Endothelial cell of umbilical vein (primary cell): ENCODE results near the gene RELL1. TPM values are rescaled to one million over a fixed set of nuclear protein-coding genes. Genes with fewer than 3 reads are reported as not detected.

Source experiments
- BruUV-seq: library from RNA; stranded (reverse); fragments of 400-500 nt; replicated peaks from 2 replicates; lab custom pipeline; 2021; lab: Mats Ljungman, UMichigan
- CTCF ChIA-PET: fragments of 300-600, 350-600 bp; sonication (Branson Sonifier 250); formaldehyde crosslinking; loops from one replicate; lab custom pipeline; 2021; ENCODE audit warnings: antibody characterized with exemption, inconsistent platforms; lab: Charles Lee
- POLR2A ChIA-PET: fragments of 300-600, 350-600 bp; sonication (Branson Sonifier 250); formaldehyde crosslinking; loops from one replicate; lab custom pipeline; 2021; ENCODE audit warnings: antibody characterized with exemption, inconsistent platforms; lab: Charles Lee
- DNase-seq: peaks from one replicate; pipeline ENCODE4 v3.0.0-alpha.2; 2011; ENCODE audit warnings: low read depth, low spot score
- FAIRE-seq: peaks from 2 replicates; lab custom pipeline; 2011; peaks lifted over from hg19 to GRCh38; lab: Jason Lieb, UNC
- H2AFZ ChIP-seq: 2 replicates; pipeline ENCODE4 v1.6.0; 2012; ENCODE audit warnings: low read depth, low read length, control low read depth, inconsistent platforms
- H3K27ac ChIP-seq: 2 replicates; pipeline ENCODE4 v1.5.1; 2011; ENCODE audit warnings: low read depth, mild to moderate bottlenecking, control low read depth, low read length, moderate library complexity; ENCODE audit not compliant: insufficient read depth
- H3K27me3 ChIP-seq, 2 experiments: 2 replicates each; pipeline versions ENCODE4 v1.6.0 to v1.6.1; 2011; ENCODE audit warnings: low read length in 2 of 2, mixed read lengths in 1 of 2; ENCODE audit not compliant: control insufficient read depth in 2 of 2, insufficient read depth in 2 of 2
- H3K36me3 ChIP-seq, 2 experiments: 2 replicates in 1 of 2; 3 replicates in 1 of 2; pipeline ENCODE4 v1.5.1; 2011; ENCODE audit warnings: low read length in 2 of 2, mild to moderate bottlenecking in 1 of 2, moderate library complexity in 1 of 2; ENCODE audit not compliant: control insufficient read depth in 2 of 2, insufficient read depth in 2 of 2; ENCODE audit errors: extremely low read depth in 1 of 2
- H3K4me1 ChIP-seq: 3 replicates; pipeline ENCODE4 v1.5.1; 2011; ENCODE audit warnings: mild to moderate bottlenecking, low read length; ENCODE audit not compliant: control insufficient read depth, insufficient read depth; ENCODE audit errors: extremely low read depth
- H3K4me2 ChIP-seq: 2 replicates; pipeline ENCODE4 v1.6.1; 2011; ENCODE audit warnings: low read length, control low read depth, mixed read lengths; ENCODE audit not compliant: insufficient read depth
- H3K4me3 ChIP-seq, 3 experiments: fragments of 200-600 bp in 1 of 3; sonication (generic), shearing (Covaris generic) in 1 of 3; replicated peaks in 1 of 3; 2 replicates each; pipeline ENCODE4 v1.5.1; 2011 to 2016; ENCODE audit warnings: control low read depth in 3 of 3, low read length in 3 of 3, mild to moderate bottlenecking in 2 of 3, inconsistent platforms in 1 of 3, low read depth in 1 of 3, moderate library complexity in 1 of 3; ENCODE audit not compliant: insufficient read depth in 1 of 3
- H3K79me2 ChIP-seq: 2 replicates; pipeline ENCODE4 v1.6.0; 2012; ENCODE audit warnings: low read length, inconsistent platforms; ENCODE audit not compliant: control insufficient read depth, insufficient read depth
- H3K9ac ChIP-seq: replicated peaks from 2 replicates; pipeline ENCODE3; 2011; ENCODE audit warnings: low read length, control low read depth; ENCODE audit not compliant: insufficient read depth; ENCODE audit errors: extremely low read depth
- H3K9me1 ChIP-seq: replicated peaks from 3 replicates; pipeline ENCODE4 v1.6.0; 2011; ENCODE audit warnings: mild to moderate bottlenecking, low read length; ENCODE audit not compliant: control insufficient read depth, insufficient read depth; ENCODE audit errors: extremely low read depth
- H3K9me3 ChIP-seq: replicated peaks from 2 replicates; pipeline ENCODE4 v1.5.1; 2012; ENCODE audit warnings: low read length, inconsistent platforms; ENCODE audit not compliant: control insufficient read depth, insufficient read depth
- H4K20me1 ChIP-seq: replicated peaks from 2 replicates; pipeline ENCODE3; 2011; ENCODE audit warnings: mild to moderate bottlenecking, low read length; ENCODE audit not compliant: control insufficient read depth, insufficient read depth; ENCODE audit errors: extremely low read depth
- CTCF ChIP-seq, 2 donors: IDR thresholded peaks; 1 replicate in 1 of 2; 2 replicates in 1 of 2; pipeline ENCODE4 v1.5.1; 2011; ENCODE audit warnings: low read length in 2 of 2, mild to moderate bottlenecking in 2 of 2, moderate library complexity in 2 of 2, control low read depth in 1 of 2, inconsistent platforms in 1 of 2, low read depth in 1 of 2; ENCODE audit not compliant: insufficient read depth in 1 of 2; ENCODE audit errors: extremely low read depth in 1 of 2
- EZH2 ChIP-seq: IDR thresholded peaks from 2 replicates; pipeline ENCODE4 v1.6.1; 2012; ENCODE audit warnings: borderline replicate concordance, low read depth, mild to moderate bottlenecking, moderate library complexity, low read length, inconsistent platforms; ENCODE audit not compliant: severe bottlenecking
- FOS ChIP-seq: IDR thresholded peaks from 2 replicates; pipeline ENCODE4 v1.6.1; 2011; ENCODE audit warnings: mild to moderate bottlenecking, low read length, moderate library complexity, borderline replicate concordance; ENCODE audit not compliant: insufficient read depth
- GATA2 ChIP-seq: IDR thresholded peaks from 2 replicates; pipeline ENCODE4 v1.7.0; 2011; ENCODE audit warnings: low read depth, mild to moderate bottlenecking, moderate library complexity, mixed read lengths, low read length; ENCODE audit not compliant: insufficient read length, insufficient read depth
- JUN ChIP-seq: IDR thresholded peaks from 2 replicates; pipeline ENCODE4 v1.6.1; 2011; ENCODE audit warnings: borderline replicate concordance, low read depth; ENCODE audit not compliant: insufficient read length, insufficient read depth
- MAX ChIP-seq: IDR thresholded peaks from 2 replicates; pipeline ENCODE4 v1.6.1; 2011; ENCODE audit not compliant: insufficient read depth, insufficient read length
- MYC ChIP-seq: IDR thresholded peaks from one replicate; pipeline ENCODE4 v1.6.1; 2011; ENCODE audit warnings: mild to moderate bottlenecking, low read depth, low read length
- POLR2A ChIP-seq: IDR thresholded peaks from 2 replicates; pipeline ENCODE4 v1.6.1; 2012; ENCODE audit warnings: low read depth, mild to moderate bottlenecking, control low read depth, low read length
- POLR2AphosphoS5 ChIP-seq: IDR thresholded peaks from 2 replicates; pipeline ENCODE4 v1.6.1; 2012; ENCODE audit warnings: low read depth, mild to moderate bottlenecking, control low read depth, low read length, moderate library complexity; ENCODE audit not compliant: insufficient read depth
- dilution Hi-C: fragments of 300-500 bp; cut with MboI; formaldehyde crosslinking; loops from one replicate; pipeline ENCODE4 v1.15.0; 2019; ENCODE audit warnings: low sequenced_read_pairs; ENCODE audit not compliant: extremely low pct_ligation_motif_present
- intact Hi-C: fragments of 100-400 bp; cut with micrococcal nuclease; formaldehyde crosslinking; loops from one replicate; pipeline ENCODE4 v1.10.0; 2022
- polyA plus RNA-seq, 4 experiments: library from polyadenylated mRNA; depleted of rRNA in 3 of 4; stranded (reverse) in 3 of 4; unstranded in 1 of 4; fragments of >200 nt; gene quantifications; 2 replicates each; pipeline versions ENCODE4 v1.2.1 to v1.2.3, GENCODE V29; 2011 to 2012; ENCODE audit warnings: missing spikeins in 1 of 4
- total RNA-seq: library from RNA; stranded (reverse); gene quantifications from 2 replicates; pipeline ENCODE4 v1.2.3, GENCODE V29; 2021

RELL1 gene
- total and polyA plus RNA-seq, 2 donors (not counting 3 experiments of a cell fraction or from before 2014, with no cell fraction given), result 20.8 to 91.7 TPM

- POLR2A ChIA-PET, result no interaction called here
- H4K20me1 ChIP-seq, result no peaks in the 10 kb centered on the region
- no peak overlapping the region for H3K27ac ChIP-seq
- H3K9me3 ChIP-seq, result no peaks in the 10 kb centered on the region
- no peak overlapping the region for H3K9ac ChIP-seq
- H3K27me3 ChIP-seq, result no peaks in the 10 kb centered on the region
- FAIRE-seq (no peak), DNase-seq (no peak)
- no peaks in the 10 kb centered on the region for H3K36me3 ChIP-seq
- no peaks in the 10 kb centered on the region for H3K4me1 ChIP-seq
- dilution Hi-C loops, result no loop called here
- CTCF ChIA-PET, result no interaction called here
- H3K9me1 ChIP-seq, result no peaks in the 10 kb centered on the region
- no peak overlapping the region for H3K4me2 ChIP-seq
- intact Hi-C loops, result no loop called here
- H3K79me2 ChIP-seq, result no peaks in the 10 kb centered on the region
- TF ChIP-seq CTCF (IDR thresholded peaks at IDR 0.05; ENCODE audit: extremely low read depth in 1 of 2, insufficient read depth in 1 of 2, low read depth in 1 of 2, low read length in 2 of 2) (no peak), FOS (no peak), EZH2 (no peak), MYC (no peak), POLR2A (no peak), POLR2AphosphoS5 (no peak), GATA2 (no peak), MAX (no peak), JUN (no peak)
- H3K4me3 ChIP-seq, result no peak overlapping the region
- no TSS peak for BruUV-seq
- no peak overlapping the region for H2AFZ ChIP-seq
Measured at GRCh38 chr4:37586194-37586593, 100.0 kb downstream of the RELL1 start.
